ENCODE measurements around the gene AP1G1.

DNA sequence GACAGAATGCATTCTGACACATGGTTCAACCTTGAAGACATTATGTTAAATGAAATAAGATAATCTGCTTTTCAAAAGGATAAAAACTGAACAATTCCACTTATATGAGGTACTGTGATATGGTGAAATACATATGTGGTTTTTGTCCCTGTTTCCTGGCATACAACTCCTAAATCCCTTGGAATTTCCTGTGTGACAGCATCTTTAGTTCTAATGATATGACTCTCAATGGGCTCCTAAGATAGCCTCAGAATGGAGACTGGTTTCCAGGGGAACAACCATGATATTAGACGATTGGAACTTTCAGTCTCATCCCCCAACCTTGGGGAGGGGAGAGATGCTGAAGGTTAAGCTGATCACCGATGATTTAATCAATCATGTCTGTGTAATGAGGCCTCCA lies 46.4 kb downstream of the AP1G1 start:
- no peak for TF ChIP-seq EZH2 (IDR thresholded peaks at IDR 0.05; ENCODE audit: insufficient read depth, low read length)
- TF ChIP-seq, protein P1, sequence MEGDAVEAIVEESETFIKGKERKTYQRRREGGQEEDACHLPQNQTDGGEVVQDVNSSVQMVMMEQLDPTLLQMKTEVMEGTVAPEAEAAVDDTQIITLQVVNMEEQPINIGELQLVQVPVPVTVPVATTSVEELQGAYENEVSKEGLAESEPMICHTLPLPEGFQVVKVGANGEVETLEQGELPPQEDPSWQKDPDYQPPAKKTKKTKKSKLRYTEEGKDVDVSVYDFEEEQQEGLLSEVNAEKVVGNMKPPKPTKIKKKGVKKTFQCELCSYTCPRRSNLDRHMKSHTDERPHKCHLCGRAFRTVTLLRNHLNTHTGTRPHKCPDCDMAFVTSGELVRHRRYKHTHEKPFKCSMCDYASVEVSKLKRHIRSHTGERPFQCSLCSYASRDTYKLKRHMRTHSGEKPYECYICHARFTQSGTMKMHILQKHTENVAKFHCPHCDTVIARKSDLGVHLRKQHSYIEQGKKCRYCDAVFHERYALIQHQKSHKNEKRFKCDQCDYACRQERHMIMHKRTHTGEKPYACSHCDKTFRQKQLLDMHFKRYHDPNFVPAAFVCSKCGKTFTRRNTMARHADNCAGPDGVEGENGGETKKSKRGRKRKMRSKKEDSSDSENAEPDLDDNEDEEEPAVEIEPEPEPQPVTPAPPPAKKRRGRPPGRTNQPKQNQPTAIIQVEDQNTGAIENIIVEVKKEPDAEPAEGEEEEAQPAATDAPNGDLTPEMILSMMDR (IDR thresholded peaks at IDR 0.05; ENCODE audit: insufficient read depth, low read depth, low read length), result no peak
